ENCODE data around the gene TSPAN18.

- TF ChIP-seq CTCF (IDR thresholded peaks at IDR 0.05), result no peak
- no peak for TF ChIP-seq POLR2AphosphoS5 (IDR thresholded peaks at IDR 0.05)
Measured at GRCh38 chr11:44813401-44813800, 86.6 kb downstream of the TSPAN18 start.
